Upper lobe of left lung (tissue), 4 donors: ENCODE results near the gene OR11H7.

Experiments
- POLR2A ChIP-seq, 4 donors: fragments of 450-650 bp; IDR thresholded peaks; one replicate each; pipeline ENCODE4 v1.5.1; 2016 to 2017; ENCODE audit warnings: antibody characterized with exemption in 4 of 4, mild to moderate bottlenecking in 2 of 4
- TF ChIP-seq, protein P1 (sequence below), 6 experiments: fragments of 450-650 bp in 4 of 6; fragments of 200-600 bp in 2 of 6; sonication (generic) in 2 of 6; IDR thresholded peaks; one replicate each; pipeline ENCODE4 v1.5.1; 2016 to 2019; ENCODE audit warnings: antibody characterized with exemption in 6 of 6

DNA sequence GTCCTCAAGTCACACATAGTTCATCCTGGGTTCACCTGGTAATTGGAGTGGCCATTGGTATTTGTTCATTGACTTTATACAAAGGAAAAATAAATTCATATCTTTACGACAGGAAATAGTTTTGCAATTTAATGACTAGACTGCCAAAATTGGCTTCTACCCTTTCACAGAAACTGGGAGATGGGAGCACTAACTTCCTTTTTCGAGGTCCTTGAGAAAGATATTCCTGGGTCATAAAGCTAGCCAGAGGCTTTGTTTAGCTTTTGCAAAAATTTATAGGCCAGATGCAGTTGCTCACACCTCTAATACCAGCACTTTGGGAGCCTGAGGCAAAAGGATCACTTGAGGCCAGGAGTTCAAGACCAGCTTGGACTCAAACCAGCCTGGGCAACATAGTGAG lies 48.3 kb upstream of the OR11H7 start:
- TF ChIP-seq, protein P1, sequence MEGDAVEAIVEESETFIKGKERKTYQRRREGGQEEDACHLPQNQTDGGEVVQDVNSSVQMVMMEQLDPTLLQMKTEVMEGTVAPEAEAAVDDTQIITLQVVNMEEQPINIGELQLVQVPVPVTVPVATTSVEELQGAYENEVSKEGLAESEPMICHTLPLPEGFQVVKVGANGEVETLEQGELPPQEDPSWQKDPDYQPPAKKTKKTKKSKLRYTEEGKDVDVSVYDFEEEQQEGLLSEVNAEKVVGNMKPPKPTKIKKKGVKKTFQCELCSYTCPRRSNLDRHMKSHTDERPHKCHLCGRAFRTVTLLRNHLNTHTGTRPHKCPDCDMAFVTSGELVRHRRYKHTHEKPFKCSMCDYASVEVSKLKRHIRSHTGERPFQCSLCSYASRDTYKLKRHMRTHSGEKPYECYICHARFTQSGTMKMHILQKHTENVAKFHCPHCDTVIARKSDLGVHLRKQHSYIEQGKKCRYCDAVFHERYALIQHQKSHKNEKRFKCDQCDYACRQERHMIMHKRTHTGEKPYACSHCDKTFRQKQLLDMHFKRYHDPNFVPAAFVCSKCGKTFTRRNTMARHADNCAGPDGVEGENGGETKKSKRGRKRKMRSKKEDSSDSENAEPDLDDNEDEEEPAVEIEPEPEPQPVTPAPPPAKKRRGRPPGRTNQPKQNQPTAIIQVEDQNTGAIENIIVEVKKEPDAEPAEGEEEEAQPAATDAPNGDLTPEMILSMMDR (IDR thresholded peaks at IDR 0.05): no peak
- TF ChIP-seq POLR2A (IDR thresholded peaks at IDR 0.05): no peak
